H1 (cell line): ENCODE measurements around the gene FGD6. TPM values are rescaled to one million over a fixed set of nuclear protein-coding genes. Genes with fewer than 3 reads are reported as not detected.

Experiments used
- ATF3 ChIP-seq: IDR thresholded peaks from 2 replicates; pipeline ENCODE4 v1.6.1; 2011; ENCODE audit warnings: low read depth, mild to moderate bottlenecking, low read length; ENCODE audit not compliant: insufficient read depth
- CBX8 ChIP-seq: fragments of 300-800, 300-1000 bp; sonication (generic); IDR thresholded peaks from 2 replicates; pipeline ENCODE4 v1.7.1; 2016; ENCODE audit warnings: low read depth, low read length, borderline replicate concordance
- CHD7 ChIP-seq: fragments of 300-600 bp; sonication (generic); IDR thresholded peaks from 2 replicates; pipeline ENCODE4 v1.7.1; 2012; ENCODE audit warnings: low read length, moderate library complexity, mild to moderate bottlenecking, inconsistent platforms; ENCODE audit not compliant: insufficient replicate concordance
- CTBP2 ChIP-seq: IDR thresholded peaks from 2 replicates; pipeline ENCODE4 v1.7.0; 2011; ENCODE audit warnings: borderline replicate concordance, mild to moderate bottlenecking, moderate library complexity, mixed read lengths, low read length; ENCODE audit not compliant: insufficient read depth, insufficient read length
- GABPA ChIP-seq: IDR thresholded peaks from 2 replicates; pipeline ENCODE4 v1.6.1; 2011; ENCODE audit warnings: mild to moderate bottlenecking, low read length, moderate library complexity, borderline replicate concordance; ENCODE audit not compliant: insufficient read depth
- HDAC6 ChIP-seq: IDR thresholded peaks from one replicate; pipeline ENCODE4 v1.7.1; 2012; ENCODE audit warnings: low read depth, mild to moderate bottlenecking, inconsistent platforms, low read length, moderate library complexity
- NANOG ChIP-seq: IDR thresholded peaks from 2 replicates; pipeline ENCODE4 v1.6.1; 2011; ENCODE audit warnings: low read length, low read depth, mild to moderate bottlenecking, inconsistent platforms; ENCODE audit not compliant: insufficient read depth, poor library complexity, severe bottlenecking
- YY1 ChIP-seq: IDR thresholded peaks from 2 replicates; pipeline ENCODE4 v1.6.1; 2011; ENCODE audit warnings: low read depth, mild to moderate bottlenecking, low read length
- polyA plus RNA-seq, 7 experiments: library from polyadenylated mRNA; depleted of rRNA in 3 of 7; stranded (reverse) in 5 of 7; unstranded in 2 of 7; fragments of >200 nt in 5 of 7; fragments of 200-250 nt in 2 of 7; gene quantifications; 1 replicate in 5 of 7; 2 replicates in 1 of 7; 4 replicates in 1 of 7; pipeline versions ENCODE4 v1.2.1 to v1.2.3, GENCODE V29; 2011 to 2013; ENCODE audit warnings: missing spikeins in 2 of 7, mixed read lengths in 2 of 7
- total RNA-seq: library from RNA; stranded (reverse); fragmentation: NEBNext Ultra II Directional; extraction: Animal tissue kit (Norgen Biotek cat#: 25700); gene quantifications from 2 replicates; pipeline ENCODE4 v1.2.1, GENCODE V29; 2021
- TF ChIP-seq, protein P1 (sequence below): IDR thresholded peaks from 2 replicates; pipeline ENCODE4 v1.6.1; 2012; ENCODE audit warnings: low read length, inconsistent platforms

The FGD6 gene
- total and polyA plus RNA-seq, 2 of the 8 experiments (the other 6 are each of a cell fraction or from before 2014, with no cell fraction given), result 12.2 to 24.3 TPM

DNA sequence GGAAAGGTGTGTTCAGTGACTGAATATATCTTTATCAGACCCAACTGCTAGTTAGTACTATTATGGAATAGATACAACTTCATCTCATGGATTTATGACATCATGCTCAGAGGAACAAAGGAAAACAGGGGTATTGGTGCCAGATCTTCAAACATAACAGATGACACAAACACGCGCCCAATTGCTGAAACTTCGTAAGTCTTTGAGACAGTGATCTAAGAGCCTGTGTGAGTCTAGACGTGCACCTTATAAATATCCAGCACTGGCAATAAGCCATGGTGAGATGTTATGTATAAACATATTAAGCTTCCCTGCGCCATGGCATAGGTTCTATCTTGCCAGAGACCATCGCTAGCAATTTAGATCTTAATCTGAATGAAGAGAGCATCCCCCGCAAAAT, 101.6 kb downstream of the FGD6 start (continued):
- TF ChIP-seq CHD7 (no peak), GABPA (no peak), CTBP2 (no peak), NANOG (no peak), CBX8 (no peak), YY1 (no peak), ATF3 (no peak), HDAC6 (no peak)
- TF ChIP-seq, protein P1, sequence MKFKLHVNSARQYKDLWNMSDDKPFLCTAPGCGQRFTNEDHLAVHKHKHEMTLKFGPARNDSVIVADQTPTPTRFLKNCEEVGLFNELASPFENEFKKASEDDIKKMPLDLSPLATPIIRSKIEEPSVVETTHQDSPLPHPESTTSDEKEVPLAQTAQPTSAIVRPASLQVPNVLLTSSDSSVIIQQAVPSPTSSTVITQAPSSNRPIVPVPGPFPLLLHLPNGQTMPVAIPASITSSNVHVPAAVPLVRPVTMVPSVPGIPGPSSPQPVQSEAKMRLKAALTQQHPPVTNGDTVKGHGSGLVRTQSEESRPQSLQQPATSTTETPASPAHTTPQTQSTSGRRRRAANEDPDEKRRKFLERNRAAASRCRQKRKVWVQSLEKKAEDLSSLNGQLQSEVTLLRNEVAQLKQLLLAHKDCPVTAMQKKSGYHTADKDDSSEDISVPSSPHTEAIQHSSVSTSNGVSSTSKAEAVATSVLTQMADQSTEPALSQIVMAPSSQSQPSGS, result no peak
